GM23338 (cell line): Measurements from ENCODE around the gene TUBB3. TPM values are rescaled to one million over a fixed set of nuclear protein-coding genes. Genes with fewer than 3 reads are reported as not detected.

Experiments used
- ATAC-seq: fragments of 200-7000 bp; cut with Tn5 transposase; 3 replicates; pipeline ENCODE4 v1.9.1; 2020
- DNase-seq: peaks from one replicate; pipeline ENCODE4 v3.0.0-alpha.2; 2015; ENCODE audit warnings: low spot score
- H2AFZ ChIP-seq: fragments of 200-600 bp; sonication (generic); 2 replicates; pipeline ENCODE4 v1.8.0; 2016; ENCODE audit warnings: antibody characterized with exemption, mild to moderate bottlenecking, moderate library complexity
- H3F3A ChIP-seq: fragments of 200-600 bp; sonication (generic); replicated peaks from 2 replicates; pipeline ENCODE4 v1.8.0; 2017; ENCODE audit warnings: antibody characterized with exemption, mixed run types, low read depth
- H3K27ac ChIP-seq: fragments of 200-600 bp; sonication (generic); 2 replicates; pipeline ENCODE4 v1.6.1; 2016; ENCODE audit warnings: low read depth
- H3K27me3 ChIP-seq: fragments of 200-600 bp; sonication (generic); 2 replicates; pipeline ENCODE4 v1.8.0; 2016; ENCODE audit warnings: mild to moderate bottlenecking, mixed run types, moderate library complexity; ENCODE audit not compliant: insufficient read depth
- H3K36me3 ChIP-seq: fragments of 200-600 bp; sonication (generic); 2 replicates; pipeline ENCODE4 v1.8.0; 2016; ENCODE audit warnings: mild to moderate bottlenecking; ENCODE audit not compliant: insufficient read depth
- H3K4me1 ChIP-seq: fragments of 200-600 bp; sonication (generic); 2 replicates; pipeline ENCODE4 v1.8.0; 2016; ENCODE audit warnings: mild to moderate bottlenecking, moderate library complexity; ENCODE audit not compliant: insufficient read depth
- H3K4me2 ChIP-seq: fragments of 200-600 bp; sonication (generic); 2 replicates; pipeline ENCODE4 v1.7.1; 2017; ENCODE audit warnings: mixed run types
- H3K4me3 ChIP-seq: fragments of 200-600 bp; sonication (generic); 2 replicates; pipeline ENCODE4 v1.6.1; 2016; ENCODE audit warnings: mixed run types
- H3K79me2 ChIP-seq: fragments of 200-600 bp; sonication (generic); replicated peaks from 2 replicates; pipeline ENCODE4 v1.8.0; 2017; ENCODE audit warnings: mild to moderate bottlenecking; ENCODE audit not compliant: insufficient read depth
- H3K9me2 ChIP-seq: fragments of 200-600 bp; sonication (generic); 2 replicates; pipeline ENCODE4 v1.8.0; 2017; ENCODE audit not compliant: insufficient read depth
- H4K20me1 ChIP-seq: fragments of 200-600 bp; sonication (generic); replicated peaks from 2 replicates; pipeline ENCODE4 v1.8.0; 2017; ENCODE audit warnings: mild to moderate bottlenecking; ENCODE audit not compliant: insufficient read depth
- H3K27ac Mint-ChIP-seq: 2 replicates; pipeline ENCODE4 v1.8.0; 2020; ENCODE audit warnings: inconsistent platforms, mild to moderate bottlenecking, moderate library complexity, mixed read lengths
- H3K27me3 Mint-ChIP-seq: 3 replicates; pipeline ENCODE4 v1.8.0; 2022; ENCODE audit warnings: low read depth, mild to moderate bottlenecking, moderate library complexity, mixed read lengths, inconsistent platforms; ENCODE audit not compliant: insufficient read depth, poor library complexity
- H3K36me3 Mint-ChIP-seq: 3 replicates; pipeline ENCODE4 v1.8.0; 2021; ENCODE audit warnings: low read depth, mild to moderate bottlenecking, inconsistent platforms, moderate library complexity, mixed read lengths
- H3K4me1 Mint-ChIP-seq: 3 replicates; pipeline ENCODE4 v1.8.0; 2020; ENCODE audit warnings: mild to moderate bottlenecking, inconsistent platforms, mixed read lengths
- H3K4me3 Mint-ChIP-seq: 3 replicates; pipeline ENCODE4 v1.8.0; 2021; ENCODE audit warnings: moderate library complexity, mild to moderate bottlenecking, inconsistent platforms, mixed read lengths
- H3K9me3 Mint-ChIP-seq: 3 replicates; pipeline ENCODE4 v1.8.0; 2020; ENCODE audit warnings: moderate library complexity, mild to moderate bottlenecking, inconsistent platforms, mixed read lengths
- CREB1 ChIP-seq: fragments of 250-450 bp; sonication (Bioruptor Pico); IDR thresholded peaks from 2 replicates; pipeline ENCODE4 v1.5.0; 2020; ENCODE audit warnings: low read depth, mild to moderate bottlenecking, moderate library complexity
- EZH2 ChIP-seq: fragments of 200-600 bp; sonication (generic); IDR thresholded peaks from one replicate; pipeline ENCODE4 v1.8.0; 2017; ENCODE audit warnings: antibody characterized with exemption, mild to moderate bottlenecking, low read depth; ENCODE audit not compliant: unreplicated experiment
- EZH2phosphoT487 ChIP-seq: fragments of 200-600 bp; sonication (generic); IDR thresholded peaks from one replicate; pipeline ENCODE4 v1.8.1; 2018; ENCODE audit warnings: antibody characterized with exemption; ENCODE audit not compliant: unreplicated experiment
- JUNB ChIP-seq: IDR thresholded peaks from one replicate; pipeline ENCODE4 v1.6.1; 2016; ENCODE audit warnings: antibody characterized with exemption; ENCODE audit not compliant: unreplicated experiment
- NANOG ChIP-seq: IDR thresholded peaks from 2 replicates; pipeline ENCODE4 v1.6.1; 2016; ENCODE audit warnings: antibody characterized with exemption, borderline replicate concordance
- POLR2AphosphoS5 ChIP-seq: IDR thresholded peaks from 2 replicates; pipeline ENCODE4 v1.6.1; 2016; ENCODE audit warnings: antibody characterized with exemption, low read depth
- STAT1 ChIP-seq: IDR thresholded peaks from one replicate; pipeline ENCODE4 v1.6.1; 2016; ENCODE audit warnings: antibody characterized with exemption; ENCODE audit not compliant: unreplicated experiment
- ZNF114 ChIP-seq: fragments of 250-450 bp; sonication (Bioruptor Pico); IDR thresholded peaks from 2 replicates; pipeline ENCODE4 v1.5.0; 2020; ENCODE audit warnings: mild to moderate bottlenecking, moderate library complexity
- ZNF331 ChIP-seq: fragments of 250-450 bp; sonication (Bioruptor Pico); IDR thresholded peaks from 2 replicates; pipeline ENCODE4 v1.5.0; 2020; ENCODE audit warnings: low read depth, mild to moderate bottlenecking, moderate library complexity
- polyA plus RNA-seq: library from polyadenylated mRNA; unstranded; fragments of >200 nt; fragmentation: Nextera tagmentation; extraction: Ambion mirVana; gene quantifications from 2 replicates; pipeline ENCODE4 v1.2.1, GENCODE V29; 2016
- total RNA-seq: library from RNA; depleted of rRNA; stranded (reverse); fragments of >200 nt; shearing (Covaris generic); gene quantifications from 2 replicates; pipeline ENCODE4 v1.2.3, GENCODE V29; 2014
- TF ChIP-seq, protein P1 (sequence below): IDR thresholded peaks from one replicate; pipeline ENCODE4 v1.6.1; 2018; ENCODE audit warnings: antibody characterized with exemption; ENCODE audit not compliant: unreplicated experiment
- TF ChIP-seq, protein P2 (sequence below): IDR thresholded peaks from 2 replicates; pipeline ENCODE4 v1.6.1; 2016; ENCODE audit warnings: antibody characterized with exemption
- TF ChIP-seq, protein P3 (sequence below): fragments of 250-450 bp; sonication (Bioruptor Pico); IDR thresholded peaks from 2 replicates; pipeline ENCODE4 v1.5.0; 2020; ENCODE audit warnings: mild to moderate bottlenecking, moderate library complexity
- TF ChIP-seq, protein P4 (sequence below), 2 experiments: fragments of 200-600 bp in 1 of 2; sonication (generic) in 1 of 2; conservative IDR thresholded peaks; 2 replicates each; pipeline versions ENCODE4 v1.5.1 to v1.6.1; 2016 to 2017; ENCODE audit warnings: antibody characterized with exemption in 2 of 2, low read depth in 2 of 2, mild to moderate bottlenecking in 2 of 2, moderate library complexity in 1 of 2

The TUBB3 gene
- total and polyA plus RNA-seq, 2 experiments from 2014 or later = 149 to 443 TPM

DNA sequence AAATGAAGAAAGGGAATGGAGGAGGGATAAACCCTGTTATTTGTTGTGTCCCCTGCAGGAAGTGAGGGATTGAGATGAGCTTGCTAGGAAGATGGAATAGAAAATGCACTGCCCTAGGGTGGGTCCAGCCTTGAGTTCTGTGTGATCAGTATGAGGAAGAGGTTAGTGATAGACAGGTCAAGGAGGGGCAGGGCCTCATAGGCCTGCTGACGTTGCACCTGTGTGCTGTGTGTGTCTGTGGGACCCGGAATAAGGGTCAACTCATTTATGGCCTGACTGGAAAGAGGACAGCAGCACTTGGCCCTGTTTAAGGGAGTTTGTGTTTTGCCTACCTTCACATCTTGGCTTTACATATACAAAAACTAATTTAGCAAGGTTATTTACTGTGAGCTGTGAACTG, 51.7 kb downstream of the TUBB3 start:
- peaks cover 67% of the 10 kb centered on the region for H3K79me2 ChIP-seq
- TF ChIP-seq NANOG (no peak), JUNB (no peak), STAT1 (no peak), EZH2 (no peak), CREB1 (no peak), ZNF114 (no peak), POLR2AphosphoS5 (no peak), ZNF331 (CRISPR knock-in tag) (no peak), EZH2phosphoT487 (no peak)
- TF ChIP-seq, protein P1, sequence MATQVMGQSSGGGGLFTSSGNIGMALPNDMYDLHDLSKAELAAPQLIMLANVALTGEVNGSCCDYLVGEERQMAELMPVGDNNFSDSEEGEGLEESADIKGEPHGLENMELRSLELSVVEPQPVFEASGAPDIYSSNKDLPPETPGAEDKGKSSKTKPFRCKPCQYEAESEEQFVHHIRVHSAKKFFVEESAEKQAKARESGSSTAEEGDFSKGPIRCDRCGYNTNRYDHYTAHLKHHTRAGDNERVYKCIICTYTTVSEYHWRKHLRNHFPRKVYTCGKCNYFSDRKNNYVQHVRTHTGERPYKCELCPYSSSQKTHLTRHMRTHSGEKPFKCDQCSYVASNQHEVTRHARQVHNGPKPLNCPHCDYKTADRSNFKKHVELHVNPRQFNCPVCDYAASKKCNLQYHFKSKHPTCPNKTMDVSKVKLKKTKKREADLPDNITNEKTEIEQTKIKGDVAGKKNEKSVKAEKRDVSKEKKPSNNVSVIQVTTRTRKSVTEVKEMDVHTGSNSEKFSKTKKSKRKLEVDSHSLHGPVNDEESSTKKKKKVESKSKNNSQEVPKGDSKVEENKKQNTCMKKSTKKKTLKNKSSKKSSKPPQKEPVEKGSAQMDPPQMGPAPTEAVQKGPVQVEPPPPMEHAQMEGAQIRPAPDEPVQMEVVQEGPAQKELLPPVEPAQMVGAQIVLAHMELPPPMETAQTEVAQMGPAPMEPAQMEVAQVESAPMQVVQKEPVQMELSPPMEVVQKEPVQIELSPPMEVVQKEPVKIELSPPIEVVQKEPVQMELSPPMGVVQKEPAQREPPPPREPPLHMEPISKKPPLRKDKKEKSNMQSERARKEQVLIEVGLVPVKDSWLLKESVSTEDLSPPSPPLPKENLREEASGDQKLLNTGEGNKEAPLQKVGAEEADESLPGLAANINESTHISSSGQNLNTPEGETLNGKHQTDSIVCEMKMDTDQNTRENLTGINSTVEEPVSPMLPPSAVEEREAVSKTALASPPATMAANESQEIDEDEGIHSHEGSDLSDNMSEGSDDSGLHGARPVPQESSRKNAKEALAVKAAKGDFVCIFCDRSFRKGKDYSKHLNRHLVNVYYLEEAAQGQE = no peak
- TF ChIP-seq, protein P2, sequence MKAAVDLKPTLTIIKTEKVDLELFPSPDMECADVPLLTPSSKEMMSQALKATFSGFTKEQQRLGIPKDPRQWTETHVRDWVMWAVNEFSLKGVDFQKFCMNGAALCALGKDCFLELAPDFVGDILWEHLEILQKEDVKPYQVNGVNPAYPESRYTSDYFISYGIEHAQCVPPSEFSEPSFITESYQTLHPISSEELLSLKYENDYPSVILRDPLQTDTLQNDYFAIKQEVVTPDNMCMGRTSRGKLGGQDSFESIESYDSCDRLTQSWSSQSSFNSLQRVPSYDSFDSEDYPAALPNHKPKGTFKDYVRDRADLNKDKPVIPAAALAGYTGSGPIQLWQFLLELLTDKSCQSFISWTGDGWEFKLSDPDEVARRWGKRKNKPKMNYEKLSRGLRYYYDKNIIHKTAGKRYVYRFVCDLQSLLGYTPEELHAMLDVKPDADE = no peak
- TF ChIP-seq, protein P3, sequence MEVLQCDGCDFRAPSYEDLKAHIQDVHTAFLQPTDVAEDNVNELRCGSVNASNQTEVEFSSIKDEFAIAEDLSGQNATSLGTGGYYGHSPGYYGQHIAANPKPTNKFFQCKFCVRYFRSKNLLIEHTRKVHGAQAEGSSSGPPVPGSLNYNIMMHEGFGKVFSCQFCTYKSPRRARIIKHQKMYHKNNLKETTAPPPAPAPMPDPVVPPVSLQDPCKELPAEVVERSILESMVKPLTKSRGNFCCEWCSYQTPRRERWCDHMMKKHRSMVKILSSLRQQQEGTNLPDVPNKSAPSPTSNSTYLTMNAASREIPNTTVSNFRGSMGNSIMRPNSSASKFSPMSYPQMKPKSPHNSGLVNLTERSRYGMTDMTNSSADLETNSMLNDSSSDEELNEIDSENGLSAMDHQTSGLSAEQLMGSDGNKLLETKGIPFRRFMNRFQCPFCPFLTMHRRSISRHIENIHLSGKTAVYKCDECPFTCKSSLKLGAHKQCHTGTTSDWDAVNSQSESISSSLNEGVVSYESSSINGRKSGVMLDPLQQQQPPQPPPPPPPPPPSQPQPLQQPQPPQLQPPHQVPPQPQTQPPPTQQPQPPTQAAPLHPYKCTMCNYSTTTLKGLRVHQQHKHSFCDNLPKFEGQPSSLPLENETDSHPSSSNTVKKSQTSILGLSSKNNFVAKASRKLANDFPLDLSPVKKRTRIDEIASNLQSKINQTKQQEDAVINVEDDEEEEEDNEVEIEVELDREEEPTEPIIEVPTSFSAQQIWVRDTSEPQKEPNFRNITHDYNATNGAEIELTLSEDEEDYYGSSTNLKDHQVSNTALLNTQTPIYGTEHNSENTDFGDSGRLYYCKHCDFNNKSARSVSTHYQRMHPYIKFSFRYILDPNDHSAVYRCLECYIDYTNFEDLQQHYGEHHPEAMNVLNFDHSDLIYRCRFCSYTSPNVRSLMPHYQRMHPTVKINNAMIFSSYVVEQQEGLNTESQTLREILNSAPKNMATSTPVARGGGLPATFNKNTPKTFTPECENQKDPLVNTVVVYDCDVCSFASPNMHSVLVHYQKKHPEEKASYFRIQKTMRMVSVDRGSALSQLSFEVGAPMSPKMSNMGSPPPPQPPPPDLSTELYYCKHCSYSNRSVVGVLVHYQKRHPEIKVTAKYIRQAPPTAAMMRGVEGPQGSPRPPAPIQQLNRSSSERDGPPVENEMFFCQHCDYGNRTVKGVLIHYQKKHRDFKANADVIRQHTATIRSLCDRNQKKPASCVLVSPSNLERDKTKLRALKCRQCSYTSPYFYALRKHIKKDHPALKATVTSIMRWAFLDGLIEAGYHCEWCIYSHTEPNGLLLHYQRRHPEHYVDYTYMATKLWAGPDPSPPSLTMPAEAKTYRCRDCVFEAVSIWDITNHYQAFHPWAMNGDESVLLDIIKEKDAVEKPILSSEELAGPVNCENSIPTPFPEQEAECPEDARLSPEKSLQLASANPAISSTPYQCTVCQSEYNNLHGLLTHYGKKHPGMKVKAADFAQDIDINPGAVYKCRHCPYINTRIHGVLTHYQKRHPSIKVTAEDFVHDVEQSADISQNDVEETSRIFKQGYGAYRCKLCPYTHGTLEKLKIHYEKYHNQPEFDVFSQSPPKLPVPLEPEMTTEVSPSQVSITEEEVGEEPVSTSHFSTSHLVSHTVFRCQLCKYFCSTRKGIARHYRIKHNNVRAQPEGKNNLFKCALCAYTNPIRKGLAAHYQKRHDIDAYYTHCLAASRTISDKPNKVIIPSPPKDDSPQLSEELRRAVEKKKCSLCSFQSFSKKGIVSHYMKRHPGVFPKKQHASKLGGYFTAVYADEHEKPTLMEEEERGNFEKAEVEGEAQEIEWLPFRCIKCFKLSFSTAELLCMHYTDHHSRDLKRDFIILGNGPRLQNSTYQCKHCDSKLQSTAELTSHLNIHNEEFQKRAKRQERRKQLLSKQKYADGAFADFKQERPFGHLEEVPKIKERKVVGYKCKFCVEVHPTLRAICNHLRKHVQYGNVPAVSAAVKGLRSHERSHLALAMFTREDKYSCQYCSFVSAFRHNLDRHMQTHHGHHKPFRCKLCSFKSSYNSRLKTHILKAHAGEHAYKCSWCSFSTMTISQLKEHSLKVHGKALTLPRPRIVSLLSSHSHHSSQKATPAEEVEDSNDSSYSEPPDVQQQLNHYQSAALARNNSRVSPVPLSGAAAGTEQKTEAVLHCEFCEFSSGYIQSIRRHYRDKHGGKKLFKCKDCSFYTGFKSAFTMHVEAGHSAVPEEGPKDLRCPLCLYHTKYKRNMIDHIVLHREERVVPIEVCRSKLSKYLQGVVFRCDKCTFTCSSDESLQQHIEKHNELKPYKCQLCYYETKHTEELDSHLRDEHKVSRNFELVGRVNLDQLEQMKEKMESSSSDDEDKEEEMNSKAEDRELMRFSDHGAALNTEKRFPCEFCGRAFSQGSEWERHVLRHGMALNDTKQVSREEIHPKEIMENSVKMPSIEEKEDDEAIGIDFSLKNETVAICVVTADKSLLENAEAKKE (CRISPR knock-in tag) = no peak
- TF ChIP-seq, protein P4, sequence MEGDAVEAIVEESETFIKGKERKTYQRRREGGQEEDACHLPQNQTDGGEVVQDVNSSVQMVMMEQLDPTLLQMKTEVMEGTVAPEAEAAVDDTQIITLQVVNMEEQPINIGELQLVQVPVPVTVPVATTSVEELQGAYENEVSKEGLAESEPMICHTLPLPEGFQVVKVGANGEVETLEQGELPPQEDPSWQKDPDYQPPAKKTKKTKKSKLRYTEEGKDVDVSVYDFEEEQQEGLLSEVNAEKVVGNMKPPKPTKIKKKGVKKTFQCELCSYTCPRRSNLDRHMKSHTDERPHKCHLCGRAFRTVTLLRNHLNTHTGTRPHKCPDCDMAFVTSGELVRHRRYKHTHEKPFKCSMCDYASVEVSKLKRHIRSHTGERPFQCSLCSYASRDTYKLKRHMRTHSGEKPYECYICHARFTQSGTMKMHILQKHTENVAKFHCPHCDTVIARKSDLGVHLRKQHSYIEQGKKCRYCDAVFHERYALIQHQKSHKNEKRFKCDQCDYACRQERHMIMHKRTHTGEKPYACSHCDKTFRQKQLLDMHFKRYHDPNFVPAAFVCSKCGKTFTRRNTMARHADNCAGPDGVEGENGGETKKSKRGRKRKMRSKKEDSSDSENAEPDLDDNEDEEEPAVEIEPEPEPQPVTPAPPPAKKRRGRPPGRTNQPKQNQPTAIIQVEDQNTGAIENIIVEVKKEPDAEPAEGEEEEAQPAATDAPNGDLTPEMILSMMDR (conservative IDR thresholded peaks at IDR 0.05; ENCODE audit: low read depth in 2 of 2) = no peak
- ATAC-seq (no peak), DNase-seq (no peak)
- H3K4me1 ChIP-seq = peaks cover 7% of the 10 kb centered on the region; the same call in 1 of the 2 replicates
- H2AFZ ChIP-seq = no peak overlapping the region
- no peak overlapping the region for H3K27ac Mint-ChIP-seq
- H3K9me3 Mint-ChIP-seq = peaks cover 24% of the 10 kb centered on the region
- H3K36me3 Mint-ChIP-seq = peaks cover 36% of the 10 kb centered on the region
- 0 out of 2 replicates have a peak, but pooled peaks cover 7% of the 10 kb centered on the region for H3F3A ChIP-seq
- no peaks in the 10 kb centered on the region for H3K27me3 ChIP-seq
- H3K4me3 Mint-ChIP-seq = no peak overlapping the region
- H3K9me2 ChIP-seq = no peaks in the 10 kb centered on the region
- no peak overlapping the region for H3K27ac ChIP-seq
- no peak overlapping the region for H3K4me2 ChIP-seq
- peaks cover 17% of the 10 kb centered on the region for H3K27me3 Mint-ChIP-seq
- peaks cover 6% of the 10 kb centered on the region; the same call in 1 of the 2 replicates for H3K36me3 ChIP-seq
- peaks cover 11% of the 10 kb centered on the region; the same call in 1 of the 2 replicates for H4K20me1 ChIP-seq
- H3K4me1 Mint-ChIP-seq = peaks cover 14% of the 10 kb centered on the region
- no peak overlapping the region for H3K4me3 ChIP-seq
